ENCODE data around the gene NBPF19. TPM values are rescaled to one million over a fixed set of nuclear protein-coding genes. Genes with fewer than 3 reads are reported as not detected.

The NBPF19 gene
- total RNA-seq, 4 donors from 2014 or later: 10.2 to 44.5 (median 26.6) TPM

Other genes with a start within 250 kb of the NBPF19 start
- under 1 TPM in 1 of 4 donors, not detected in 3; 0.97 TPM for gene PPIAL4C, start 108.8 kb downstream of the NBPF19 start, total RNA-seq